Endothelial cell of umbilical vein (primary cell): Measurements from ENCODE around the gene TRDMT1. TPM values are rescaled to one million over a fixed set of nuclear protein-coding genes. Genes with fewer than 3 reads are reported as not detected.

Experiments used
- BruUV-seq: library from RNA; stranded (reverse); fragments of 400-500 nt; replicated peaks from 2 replicates; lab custom pipeline; 2021; lab: Mats Ljungman, UMichigan
- CTCF ChIA-PET: fragments of 300-600, 350-600 bp; sonication (Branson Sonifier 250); formaldehyde crosslinking; loops from one replicate; lab custom pipeline; 2021; ENCODE audit warnings: antibody characterized with exemption, inconsistent platforms; lab: Charles Lee
- POLR2A ChIA-PET: fragments of 300-600, 350-600 bp; sonication (Branson Sonifier 250); formaldehyde crosslinking; loops from one replicate; lab custom pipeline; 2021; ENCODE audit warnings: antibody characterized with exemption, inconsistent platforms; lab: Charles Lee
- DNase-seq: peaks from one replicate; pipeline ENCODE4 v3.0.0-alpha.2; 2011; ENCODE audit warnings: low read depth, low spot score
- FAIRE-seq: peaks from 2 replicates; lab custom pipeline; 2011; peaks lifted over from hg19 to GRCh38; lab: Jason Lieb, UNC
- H2AFZ ChIP-seq: 2 replicates; pipeline ENCODE4 v1.6.0; 2012; ENCODE audit warnings: low read depth, low read length, control low read depth, inconsistent platforms
- H3K27ac ChIP-seq: 2 replicates; pipeline ENCODE4 v1.5.1; 2011; ENCODE audit warnings: low read depth, mild to moderate bottlenecking, control low read depth, low read length, moderate library complexity; ENCODE audit not compliant: insufficient read depth
- H3K27me3 ChIP-seq, 2 experiments: 2 replicates each; pipeline versions ENCODE4 v1.6.0 to v1.6.1; 2011; ENCODE audit warnings: low read length in 2 of 2, mixed read lengths in 1 of 2; ENCODE audit not compliant: control insufficient read depth in 2 of 2, insufficient read depth in 2 of 2
- H3K36me3 ChIP-seq, 2 experiments: 2 replicates in 1 of 2; 3 replicates in 1 of 2; pipeline ENCODE4 v1.5.1; 2011; ENCODE audit warnings: low read length in 2 of 2, mild to moderate bottlenecking in 1 of 2, moderate library complexity in 1 of 2; ENCODE audit not compliant: control insufficient read depth in 2 of 2, insufficient read depth in 2 of 2; ENCODE audit errors: extremely low read depth in 1 of 2
- H3K4me1 ChIP-seq: 3 replicates; pipeline ENCODE4 v1.5.1; 2011; ENCODE audit warnings: mild to moderate bottlenecking, low read length; ENCODE audit not compliant: control insufficient read depth, insufficient read depth; ENCODE audit errors: extremely low read depth
- H3K4me2 ChIP-seq: 2 replicates; pipeline ENCODE4 v1.6.1; 2011; ENCODE audit warnings: low read length, control low read depth, mixed read lengths; ENCODE audit not compliant: insufficient read depth
- H3K4me3 ChIP-seq, 3 experiments: fragments of 200-600 bp in 1 of 3; sonication (generic), shearing (Covaris generic) in 1 of 3; replicated peaks in 1 of 3; 2 replicates each; pipeline ENCODE4 v1.5.1; 2011 to 2016; ENCODE audit warnings: control low read depth in 3 of 3, low read length in 3 of 3, mild to moderate bottlenecking in 2 of 3, inconsistent platforms in 1 of 3, low read depth in 1 of 3, moderate library complexity in 1 of 3; ENCODE audit not compliant: insufficient read depth in 1 of 3
- H3K79me2 ChIP-seq: 2 replicates; pipeline ENCODE4 v1.6.0; 2012; ENCODE audit warnings: low read length, inconsistent platforms; ENCODE audit not compliant: control insufficient read depth, insufficient read depth
- H3K9ac ChIP-seq: replicated peaks from 2 replicates; pipeline ENCODE3; 2011; ENCODE audit warnings: low read length, control low read depth; ENCODE audit not compliant: insufficient read depth; ENCODE audit errors: extremely low read depth
- H3K9me1 ChIP-seq: replicated peaks from 3 replicates; pipeline ENCODE4 v1.6.0; 2011; ENCODE audit warnings: mild to moderate bottlenecking, low read length; ENCODE audit not compliant: control insufficient read depth, insufficient read depth; ENCODE audit errors: extremely low read depth
- H3K9me3 ChIP-seq: replicated peaks from 2 replicates; pipeline ENCODE4 v1.5.1; 2012; ENCODE audit warnings: low read length, inconsistent platforms; ENCODE audit not compliant: control insufficient read depth, insufficient read depth
- H4K20me1 ChIP-seq: replicated peaks from 2 replicates; pipeline ENCODE3; 2011; ENCODE audit warnings: mild to moderate bottlenecking, low read length; ENCODE audit not compliant: control insufficient read depth, insufficient read depth; ENCODE audit errors: extremely low read depth
- FOS ChIP-seq: IDR thresholded peaks from 2 replicates; pipeline ENCODE4 v1.6.1; 2011; ENCODE audit warnings: mild to moderate bottlenecking, low read length, moderate library complexity, borderline replicate concordance; ENCODE audit not compliant: insufficient read depth
- GATA2 ChIP-seq: IDR thresholded peaks from 2 replicates; pipeline ENCODE4 v1.7.0; 2011; ENCODE audit warnings: low read depth, mild to moderate bottlenecking, moderate library complexity, mixed read lengths, low read length; ENCODE audit not compliant: insufficient read length, insufficient read depth
- JUN ChIP-seq: IDR thresholded peaks from 2 replicates; pipeline ENCODE4 v1.6.1; 2011; ENCODE audit warnings: borderline replicate concordance, low read depth; ENCODE audit not compliant: insufficient read length, insufficient read depth
- POLR2A ChIP-seq: IDR thresholded peaks from 2 replicates; pipeline ENCODE4 v1.6.1; 2012; ENCODE audit warnings: low read depth, mild to moderate bottlenecking, control low read depth, low read length
- dilution Hi-C: fragments of 300-500 bp; cut with MboI; formaldehyde crosslinking; loops from one replicate; pipeline ENCODE4 v1.15.0; 2019; ENCODE audit warnings: low sequenced_read_pairs; ENCODE audit not compliant: extremely low pct_ligation_motif_present
- intact Hi-C: fragments of 100-400 bp; cut with micrococcal nuclease; formaldehyde crosslinking; loops from one replicate; pipeline ENCODE4 v1.10.0; 2022
- polyA plus RNA-seq, 4 experiments: library from polyadenylated mRNA; depleted of rRNA in 3 of 4; stranded (reverse) in 3 of 4; unstranded in 1 of 4; fragments of >200 nt; gene quantifications; 2 replicates each; pipeline versions ENCODE4 v1.2.1 to v1.2.3, GENCODE V29; 2011 to 2012; ENCODE audit warnings: missing spikeins in 1 of 4
- total RNA-seq: library from RNA; stranded (reverse); gene quantifications from 2 replicates; pipeline ENCODE4 v1.2.3, GENCODE V29; 2021
- TF ChIP-seq, protein P1 (sequence below): IDR thresholded peaks from 2 replicates; pipeline ENCODE4 v1.6.1; 2011; ENCODE audit not compliant: insufficient read depth, insufficient read length
- TF ChIP-seq, protein P2 (sequence below), 2 donors: IDR thresholded peaks; 1 replicate in 1 of 2; 2 replicates in 1 of 2; pipeline ENCODE4 v1.5.1; 2011; ENCODE audit warnings: low read length in 2 of 2, mild to moderate bottlenecking in 2 of 2, moderate library complexity in 2 of 2, control low read depth in 1 of 2, inconsistent platforms in 1 of 2, low read depth in 1 of 2; ENCODE audit not compliant: insufficient read depth in 1 of 2; ENCODE audit errors: extremely low read depth in 1 of 2

The TRDMT1 gene
- total and polyA plus RNA-seq, 2 donors (not counting 3 experiments of a cell fraction or from before 2014, with no cell fraction given), result 10.0 to 12.3 TPM

DNA sequence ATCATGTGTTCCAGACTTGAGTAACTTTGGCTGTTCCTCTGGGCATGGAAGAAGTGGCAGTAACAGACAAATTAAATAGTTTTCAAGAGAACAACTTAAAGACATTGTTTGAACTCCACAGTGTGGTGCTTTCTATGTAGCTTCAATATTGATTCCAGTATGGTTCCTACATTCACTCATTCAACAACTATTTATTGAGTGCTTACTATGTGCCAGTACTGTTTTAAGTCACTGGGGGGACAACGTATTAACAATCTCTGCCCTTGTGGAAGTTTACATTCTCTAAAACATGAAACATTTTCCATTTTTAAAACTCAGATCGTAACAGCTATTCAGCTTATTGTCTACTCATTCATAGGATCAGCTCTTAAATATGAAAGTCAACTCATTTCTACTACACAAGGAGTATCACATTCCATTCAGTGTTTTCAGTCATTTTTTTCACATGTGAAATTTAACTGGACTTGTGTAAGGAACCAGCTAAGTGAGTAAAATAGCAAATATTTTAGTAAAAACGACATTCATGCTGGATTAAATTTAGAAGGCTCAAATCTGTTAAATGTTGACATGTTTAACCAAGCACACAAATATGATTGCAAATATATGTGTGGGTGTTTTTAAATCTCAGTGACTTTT, 58.3 kb downstream of the TRDMT1 start:
- H3K4me3 ChIP-seq, result no peak overlapping the region
- no peak for TF ChIP-seq JUN
- TF ChIP-seq GATA2, result no peak
- TF ChIP-seq FOS, result no peak
- TF ChIP-seq, protein P1, sequence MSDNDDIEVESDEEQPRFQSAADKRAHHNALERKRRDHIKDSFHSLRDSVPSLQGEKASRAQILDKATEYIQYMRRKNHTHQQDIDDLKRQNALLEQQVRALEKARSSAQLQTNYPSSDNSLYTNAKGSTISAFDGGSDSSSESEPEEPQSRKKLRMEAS, result no peak
- no peak for TF ChIP-seq POLR2A
- TF ChIP-seq, protein P2, sequence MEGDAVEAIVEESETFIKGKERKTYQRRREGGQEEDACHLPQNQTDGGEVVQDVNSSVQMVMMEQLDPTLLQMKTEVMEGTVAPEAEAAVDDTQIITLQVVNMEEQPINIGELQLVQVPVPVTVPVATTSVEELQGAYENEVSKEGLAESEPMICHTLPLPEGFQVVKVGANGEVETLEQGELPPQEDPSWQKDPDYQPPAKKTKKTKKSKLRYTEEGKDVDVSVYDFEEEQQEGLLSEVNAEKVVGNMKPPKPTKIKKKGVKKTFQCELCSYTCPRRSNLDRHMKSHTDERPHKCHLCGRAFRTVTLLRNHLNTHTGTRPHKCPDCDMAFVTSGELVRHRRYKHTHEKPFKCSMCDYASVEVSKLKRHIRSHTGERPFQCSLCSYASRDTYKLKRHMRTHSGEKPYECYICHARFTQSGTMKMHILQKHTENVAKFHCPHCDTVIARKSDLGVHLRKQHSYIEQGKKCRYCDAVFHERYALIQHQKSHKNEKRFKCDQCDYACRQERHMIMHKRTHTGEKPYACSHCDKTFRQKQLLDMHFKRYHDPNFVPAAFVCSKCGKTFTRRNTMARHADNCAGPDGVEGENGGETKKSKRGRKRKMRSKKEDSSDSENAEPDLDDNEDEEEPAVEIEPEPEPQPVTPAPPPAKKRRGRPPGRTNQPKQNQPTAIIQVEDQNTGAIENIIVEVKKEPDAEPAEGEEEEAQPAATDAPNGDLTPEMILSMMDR (IDR thresholded peaks at IDR 0.05; ENCODE audit: extremely low read depth in 1 of 2, insufficient read depth in 1 of 2, low read depth in 1 of 2, low read length in 2 of 2), result no peak
- FAIRE-seq, result no peak
- H2AFZ ChIP-seq, result no peak overlapping the region
- no peaks in the 10 kb centered on the region for H4K20me1 ChIP-seq
- H3K27me3 ChIP-seq, result no peaks in the 10 kb centered on the region
- H3K9me1 ChIP-seq, result no peaks in the 10 kb centered on the region
- ChIA-PET POLR2A (no interaction called here), CTCF (interaction anchor here (0.6 to 2.9 kb wide), 4 partner anchors 11 to 47 kb away, joined by 3 to 8 read pairs (median 4); no protein-coding TSS in a partner anchor)
- H3K9me3 ChIP-seq, result no peaks in the 10 kb centered on the region
- no peaks in the 10 kb centered on the region for H3K4me1 ChIP-seq
- no TSS peak for BruUV-seq
- intact Hi-C loops (no loop called here), dilution Hi-C loops (no loop called here)
- H3K36me3 ChIP-seq, result no peaks in the 10 kb centered on the region
- H3K79me2 ChIP-seq, result no peaks in the 10 kb centered on the region
- H3K4me2 ChIP-seq, result no peak overlapping the region
- no peak for DNase-seq
- H3K9ac ChIP-seq, result no peak overlapping the region
- no peak overlapping the region for H3K27ac ChIP-seq
